ENCODE measurements around the gene TNS3. TPM values are rescaled to one million over a fixed set of nuclear protein-coding genes. Genes with fewer than 3 reads are reported as not detected.

The TNS3 gene
- total RNA-seq, 1 experiment from 2014 or later = 9.5 TPM

DNA sequence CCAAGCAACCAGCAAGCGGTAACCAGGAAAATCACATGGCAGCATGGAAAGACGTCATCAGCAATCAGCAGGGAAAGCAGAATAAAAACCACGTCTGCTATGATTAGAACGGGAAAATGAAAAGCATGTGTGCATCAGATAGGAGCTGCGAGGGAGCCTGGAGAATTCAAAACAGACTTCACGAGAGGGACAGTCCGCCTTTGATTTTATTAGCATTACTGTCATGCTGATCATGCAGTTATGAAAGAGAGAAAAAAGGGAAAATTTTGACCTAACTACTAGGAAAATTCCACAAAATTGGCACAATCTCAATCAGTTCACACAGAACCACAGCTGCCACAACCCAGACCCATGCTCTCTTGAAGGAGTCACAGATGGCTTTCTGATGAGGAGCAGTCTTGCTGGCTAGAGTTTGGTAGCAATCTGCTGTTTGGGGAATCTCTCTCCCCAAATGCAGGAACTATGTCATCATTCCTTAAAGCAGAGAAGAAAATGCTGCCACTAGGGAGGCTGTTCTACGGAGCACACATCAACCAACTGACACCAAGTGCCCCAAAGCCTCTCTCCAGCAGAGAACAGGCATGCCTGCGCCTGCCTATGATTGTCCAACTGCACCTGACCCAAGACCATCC lies 295.9 kb downstream of the TNS3 start:
- H3K14ac ChIP-seq (ENCODE audit: insufficient read depth, low read length) = no peak overlapping the region
- no peak overlapping the region for H3K9ac ChIP-seq (ENCODE audit: extremely low read depth, insufficient read length, low read length)
- H2AFZ ChIP-seq (ENCODE audit: low read length) = no peak overlapping the region
- H3K27ac Mint-ChIP-seq = peak overlapping the region in 1 of 3 experiments; percentile 26; a peak in 1 of 7 replicates
- H3K23ac ChIP-seq (ENCODE audit: insufficient read length, low read depth, low read length) = no peak overlapping the region
- no peak overlapping the region for H3K4me2 ChIP-seq (ENCODE audit: insufficient read depth, insufficient read length, low read length)
- no peaks in the 10 kb centered on the region for H3K4me1 ChIP-seq (ENCODE audit: insufficient read depth, low read length)
- no peaks in the 10 kb centered on the region for H3K79me2 ChIP-seq (ENCODE audit: insufficient read depth, low read length)
- H3K9me3 Mint-ChIP-seq = no peaks in the 10 kb centered on the region
- H3K4ac ChIP-seq (ENCODE audit: low read depth, low read length) = no peak overlapping the region
- no peak overlapping the region for H4K8ac ChIP-seq (replicated peaks; ENCODE audit: insufficient read length, low read depth, low read length)
- no peak overlapping the region for H3K56ac ChIP-seq (ENCODE audit: insufficient read length, low read depth, low read length)
- H3K27ac ChIP-seq (ENCODE audit: insufficient read length, low read depth, low read length) = no peak overlapping the region
- H3K18ac ChIP-seq (ENCODE audit: insufficient read length, low read depth, low read length) = no peak overlapping the region
- H2AK5ac ChIP-seq (ENCODE audit: insufficient read length, low read length) = no peak overlapping the region
- WGBS (ENCODE audit: extremely low coverage, insufficient read length, low lambda C conversion rate) = no CpG with 5 or more reads among the region's 9 CpGs
- no peaks in the 10 kb centered on the region for H3K9me3 ChIP-seq (ENCODE audit: control insufficient read depth, low read depth, low read length)
- no peaks in the 10 kb centered on the region for H3K4me1 Mint-ChIP-seq
- no peak overlapping the region for H2BK5ac ChIP-seq (ENCODE audit: insufficient read length, low read length)
- H4K20me1 ChIP-seq (ENCODE audit: control insufficient read depth, insufficient read depth, insufficient read length) = no peaks in the 10 kb centered on the region
- H2BK12ac ChIP-seq (ENCODE audit: insufficient read length, low read depth, low read length) = no peak overlapping the region
- no peak overlapping the region for H2BK120ac ChIP-seq (ENCODE audit: low read depth, low read length, poor library complexity, severe bottlenecking)
- no peak overlapping the region for H3T11ph ChIP-seq (ENCODE audit: low read length)
- no peak overlapping the region for H2BK15ac ChIP-seq (ENCODE audit: low read depth, low read length)
- H3K36me3 Mint-ChIP-seq (ENCODE audit: insufficient read depth in 1 of 3, low read depth in 3 of 3) = peaks cover 11 to 15% (median 13%) of the 10 kb centered on the region in 3 experiments; a peak in 6 of 7 replicates
- TF ChIP-seq, protein P1, sequence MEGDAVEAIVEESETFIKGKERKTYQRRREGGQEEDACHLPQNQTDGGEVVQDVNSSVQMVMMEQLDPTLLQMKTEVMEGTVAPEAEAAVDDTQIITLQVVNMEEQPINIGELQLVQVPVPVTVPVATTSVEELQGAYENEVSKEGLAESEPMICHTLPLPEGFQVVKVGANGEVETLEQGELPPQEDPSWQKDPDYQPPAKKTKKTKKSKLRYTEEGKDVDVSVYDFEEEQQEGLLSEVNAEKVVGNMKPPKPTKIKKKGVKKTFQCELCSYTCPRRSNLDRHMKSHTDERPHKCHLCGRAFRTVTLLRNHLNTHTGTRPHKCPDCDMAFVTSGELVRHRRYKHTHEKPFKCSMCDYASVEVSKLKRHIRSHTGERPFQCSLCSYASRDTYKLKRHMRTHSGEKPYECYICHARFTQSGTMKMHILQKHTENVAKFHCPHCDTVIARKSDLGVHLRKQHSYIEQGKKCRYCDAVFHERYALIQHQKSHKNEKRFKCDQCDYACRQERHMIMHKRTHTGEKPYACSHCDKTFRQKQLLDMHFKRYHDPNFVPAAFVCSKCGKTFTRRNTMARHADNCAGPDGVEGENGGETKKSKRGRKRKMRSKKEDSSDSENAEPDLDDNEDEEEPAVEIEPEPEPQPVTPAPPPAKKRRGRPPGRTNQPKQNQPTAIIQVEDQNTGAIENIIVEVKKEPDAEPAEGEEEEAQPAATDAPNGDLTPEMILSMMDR (conservative IDR thresholded peaks at IDR 0.05) = peak; percentile 29; the same call in 1 of the 3 replicates
- H4K5ac ChIP-seq (ENCODE audit: insufficient read length, low read depth, low read length) = no peak overlapping the region
- H3K23me2 ChIP-seq (ENCODE audit: insufficient read length, low read depth, low read length, poor library complexity, severe bottlenecking) = no peaks in the 10 kb centered on the region
- H3K27me3 ChIP-seq (ENCODE audit: insufficient read depth, low read length) = no peaks in the 10 kb centered on the region
- H3K4me3 Mint-ChIP-seq = no peak overlapping the region
- DNase-seq = no peak
- no peaks in the 10 kb centered on the region for H3K79me1 ChIP-seq (ENCODE audit: insufficient read depth, low read depth, low read length, poor library complexity, severe bottlenecking)
- no peaks in the 10 kb centered on the region for H3K27me3 Mint-ChIP-seq (ENCODE audit: low read depth)
- H2BK20ac ChIP-seq (ENCODE audit: low read depth, low read length, poor library complexity, severe bottlenecking) = no peak overlapping the region
- no peak overlapping the region for H4K91ac ChIP-seq (ENCODE audit: insufficient read length, low read depth, low read length)
